IPS-18a (cell line): ENCODE measurements around the gene CALML6.
A peak's percentile ranks its signal among the peaks of the same experiment; 100 is the strongest.

Source experiments
- H3K27ac ChIP-seq: one replicate; pipeline ENCODE4 v1.5.1; 2013; ENCODE audit warnings: low read length
- H3K27me3 ChIP-seq: one replicate; pipeline ENCODE4 v1.6.1; 2013; ENCODE audit warnings: mild to moderate bottlenecking, low read length; ENCODE audit not compliant: control insufficient read depth, insufficient read depth
- H3K36me3 ChIP-seq: one replicate; pipeline ENCODE4 v1.6.1; 2013; ENCODE audit warnings: low read depth, low read length; ENCODE audit not compliant: control insufficient read depth
- H3K4me1 ChIP-seq: one replicate; pipeline ENCODE4 v1.6.1; 2013; ENCODE audit warnings: low read depth, low read length; ENCODE audit not compliant: control insufficient read depth
- H3K4me3 ChIP-seq: one replicate; pipeline ENCODE4 v1.5.1; 2013; ENCODE audit warnings: low read length
- H3K9ac ChIP-seq: one replicate; pipeline ENCODE4 v1.6.1; 2013; ENCODE audit warnings: mild to moderate bottlenecking, low read length, moderate library complexity
- H3K9me3 ChIP-seq: one replicate; pipeline ENCODE4 v1.6.1; 2013; ENCODE audit warnings: low read depth, low read length; ENCODE audit not compliant: control insufficient read depth

CALML6 gene

GRCh38 chr1:1906185-1907097 lies 8.6 kb upstream of the CALML6 start:
- Histone ChIP-seq H3K27ac (no peak overlapping the region), H3K4me1 (peaks cover 4% of the 10 kb centered on the region), H3K9ac (no peak overlapping the region)

GRCh38 chr1:1907098-1907736 lies 7.8 kb upstream of the CALML6 start:
- Histone ChIP-seq H3K4me1 (peaks cover 4% of the 10 kb centered on the region), H3K9me3 (peaks cover 3% of the 10 kb centered on the region), H3K27me3 (no peaks in the 10 kb centered on the region), H3K36me3 (no peaks in the 10 kb centered on the region), H3K27ac (no peak overlapping the region), H3K4me3 (no peak overlapping the region), H3K9ac (no peak overlapping the region)

More at GRCh38 chr1:1906185-1907097, 8.6 kb upstream of the CALML6 start:
- Histone ChIP-seq H3K9me3 (peaks cover 3% of the 10 kb centered on the region), H3K36me3 (no peaks in the 10 kb centered on the region), H3K27me3 (no peaks in the 10 kb centered on the region), H3K4me3 (no peak overlapping the region)

- no peaks in the 10 kb centered on the region for H3K9me3 ChIP-seq
- H3K27ac ChIP-seq: no peak overlapping the region
- H3K4me1 ChIP-seq: peaks cover 4% of the 10 kb centered on the region
- H3K36me3 ChIP-seq: no peaks in the 10 kb centered on the region
- no peaks in the 10 kb centered on the region for H3K27me3 ChIP-seq
- no peak overlapping the region for H3K9ac ChIP-seq
- H3K4me3 ChIP-seq: peak overlapping the region; percentile 61
Observed at GRCh38 chr1:1908506-1908791, 6.6 kb upstream of the CALML6 start.

GRCh38 chr1:1910033-1910465 lies 5.0 kb upstream of the CALML6 start:
- Histone ChIP-seq H3K27me3 (no peaks in the 10 kb centered on the region), H3K4me3 (peak overlapping the region; percentile 52), H3K4me1 (peaks cover 4% of the 10 kb centered on the region), H3K27ac (no peak overlapping the region), H3K36me3 (no peaks in the 10 kb centered on the region), H3K9ac (peak overlapping the region; percentile 56), H3K9me3 (no peaks in the 10 kb centered on the region)

GRCh38 chr1:1910651-1911331 lies 4.3 kb upstream of the CALML6 start:
- Histone ChIP-seq H3K9ac (no peak overlapping the region), H3K27me3 (no peaks in the 10 kb centered on the region), H3K36me3 (no peaks in the 10 kb centered on the region), H3K27ac (no peak overlapping the region), H3K9me3 (no peaks in the 10 kb centered on the region), H3K4me3 (no peak overlapping the region), H3K4me1 (peaks cover 4% of the 10 kb centered on the region)

- Histone ChIP-seq H3K4me1 (peaks cover 4% of the 10 kb centered on the region), H3K27me3 (no peaks in the 10 kb centered on the region), H3K4me3 (no peak overlapping the region), H3K36me3 (no peaks in the 10 kb centered on the region), H3K27ac (no peak overlapping the region), H3K9ac (no peak overlapping the region), H3K9me3 (no peaks in the 10 kb centered on the region)
Observed at GRCh38 chr1:1911350-1912041, 3.6 kb upstream of the CALML6 start.

GRCh38 chr1:1914101-1914970 lies 724 bp upstream of the CALML6 start:
- no peaks in the 10 kb centered on the region for H3K27me3 ChIP-seq
- no peak overlapping the region for H3K4me3 ChIP-seq
- no peak overlapping the region for H3K9ac ChIP-seq
- H3K36me3 ChIP-seq: no peaks in the 10 kb centered on the region
- peaks cover 4% of the 10 kb centered on the region for H3K4me1 ChIP-seq
- H3K27ac ChIP-seq: no peak overlapping the region
- no peaks in the 10 kb centered on the region for H3K9me3 ChIP-seq

- Histone ChIP-seq H3K27ac (no peak overlapping the region), H3K9ac (no peak overlapping the region), H3K4me3 (no peak overlapping the region), H3K9me3 (no peaks in the 10 kb centered on the region), H3K36me3 (no peaks in the 10 kb centered on the region), H3K27me3 (peaks cover 5% of the 10 kb centered on the region), H3K4me1 (peaks cover 5% of the 10 kb centered on the region)
Observed at GRCh38 chr1:1915911-1916840, 1.1 kb downstream of the CALML6 start.

- no peaks in the 10 kb centered on the region for H3K9me3 ChIP-seq
- H3K4me3 ChIP-seq: no peak overlapping the region
- peaks cover 5% of the 10 kb centered on the region for H3K4me1 ChIP-seq
- H3K9ac ChIP-seq: no peak overlapping the region
- peaks cover 5% of the 10 kb centered on the region for H3K27me3 ChIP-seq
- no peak overlapping the region for H3K27ac ChIP-seq
- H3K36me3 ChIP-seq: no peaks in the 10 kb centered on the region
Observed at GRCh38 chr1:1916851-1917251, 1.8 kb downstream of the CALML6 start.
